Measurements from ENCODE around the gene HSF4.

Gene HSF4

DNA sequence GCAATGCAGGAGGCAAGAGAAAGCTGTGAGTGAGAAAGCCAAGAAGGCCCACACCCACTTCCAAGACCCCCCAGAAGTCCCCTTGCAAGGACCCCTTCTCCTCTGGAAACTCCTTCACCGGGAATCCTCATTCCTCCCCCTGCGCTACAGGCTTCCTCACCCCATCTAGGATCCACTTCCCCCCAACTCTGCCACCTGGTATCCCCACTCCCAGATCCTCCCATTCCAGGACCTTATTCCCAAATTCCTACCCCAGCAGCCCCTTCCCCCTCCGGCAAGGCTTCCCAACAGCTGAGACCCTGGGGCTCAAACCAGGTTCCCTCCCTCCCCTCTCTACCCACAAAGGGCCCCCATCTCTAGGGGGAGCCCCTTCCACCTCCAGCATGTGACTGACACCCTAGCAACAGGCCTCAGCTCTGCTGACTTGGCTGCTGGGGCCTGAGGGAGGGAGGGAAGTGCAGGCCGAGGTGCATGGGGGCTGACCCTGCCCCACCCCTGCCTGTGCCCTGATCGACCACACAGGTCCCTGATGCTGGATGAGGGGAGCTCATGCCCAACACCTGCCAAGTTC is 2.1 kb downstream of the HSF4 start:
- DNase-seq (ENCODE audit: low spot score): no peak

- no peak for DNase-seq (ENCODE audit: low spot score)
Observed at GRCh38 chr16:67167588-67167987, 3.0 kb downstream of the HSF4 start.

- no peak for DNase-seq (ENCODE audit: low spot score)
Observed at GRCh38 chr16:67169011-67169451, 4.5 kb downstream of the HSF4 start.

DNA sequence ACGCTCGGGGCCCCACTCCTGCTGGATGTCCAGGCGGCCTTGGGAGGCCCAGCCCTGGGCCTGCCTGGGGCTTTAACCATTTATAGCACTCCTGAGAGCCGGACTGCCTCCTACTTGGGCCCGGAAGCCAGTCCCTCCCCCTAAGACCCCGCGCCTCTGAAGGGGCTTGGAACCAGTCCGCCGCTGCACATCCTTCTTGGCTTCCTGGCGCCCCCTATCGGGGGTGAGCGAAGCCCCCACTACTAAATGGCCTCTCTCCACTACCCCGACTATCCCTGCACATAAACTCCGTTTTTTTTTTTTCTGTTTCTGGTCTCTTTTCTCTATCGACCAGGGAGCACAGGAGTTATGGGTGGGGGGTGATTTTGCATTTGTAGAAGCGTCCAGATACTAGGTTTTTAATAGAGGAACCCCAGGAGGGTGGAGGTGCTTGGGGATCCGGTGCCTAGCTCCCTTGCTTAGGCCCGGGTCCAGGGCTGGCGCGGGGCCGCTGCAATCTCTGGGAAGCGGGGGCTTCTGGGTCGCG is 5.2 kb downstream of the HSF4 start:
- no peak for DNase-seq (ENCODE audit: low spot score)

DNA sequence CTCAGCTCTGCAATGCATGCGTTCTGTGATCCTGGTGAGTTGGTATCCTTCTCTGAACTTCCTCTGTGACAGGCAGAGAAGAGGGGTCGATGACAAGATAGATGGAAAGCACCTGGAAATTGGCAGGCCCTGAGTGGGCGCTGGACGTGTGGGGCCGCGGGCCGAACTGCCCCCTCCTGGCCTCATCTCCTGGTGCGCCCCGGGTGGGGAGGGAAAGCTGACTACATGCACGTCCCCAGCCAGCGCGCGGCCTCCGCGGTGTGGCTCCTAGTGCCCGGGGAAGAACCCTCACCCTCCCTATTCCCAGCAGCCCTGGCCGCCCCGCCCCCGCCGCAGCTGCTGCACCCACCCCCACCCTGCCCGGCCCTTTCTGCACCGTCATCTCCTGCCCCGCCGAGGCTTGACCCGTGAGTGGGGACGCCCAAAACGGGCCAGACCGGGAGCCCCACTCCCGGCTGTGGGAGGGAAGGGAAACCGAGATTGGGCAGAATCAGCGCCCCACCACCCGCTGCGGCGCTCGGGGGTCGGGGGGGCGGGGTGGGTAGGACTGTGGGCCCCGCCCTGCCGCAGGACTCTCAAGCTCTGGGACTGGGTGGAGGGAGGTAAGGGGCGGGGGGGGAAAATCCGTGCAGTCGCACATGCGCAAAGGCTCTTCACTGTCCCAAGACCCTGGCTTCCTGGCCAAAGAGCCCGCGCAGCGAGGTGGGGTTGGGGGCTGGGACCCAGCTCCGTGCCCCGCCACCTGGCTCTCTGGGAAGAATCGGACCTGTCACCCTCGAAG is 5.8 kb downstream of the HSF4 start, which contains the start of gene NOL3:
NOL3 (plus strand) TSS at position 371 of the 781 bp plus-strand sequence.
- DNase-seq (ENCODE audit: low spot score): no peak

GRCh38 chr16:67170949-67171649 is 6.6 kb downstream of the HSF4 start:
- DNase-seq (ENCODE audit: low spot score): no peak

GRCh38 chr16:67173323-67173722 is 8.8 kb downstream of the HSF4 start:
- no peak for DNase-seq (ENCODE audit: low spot score)

DNA sequence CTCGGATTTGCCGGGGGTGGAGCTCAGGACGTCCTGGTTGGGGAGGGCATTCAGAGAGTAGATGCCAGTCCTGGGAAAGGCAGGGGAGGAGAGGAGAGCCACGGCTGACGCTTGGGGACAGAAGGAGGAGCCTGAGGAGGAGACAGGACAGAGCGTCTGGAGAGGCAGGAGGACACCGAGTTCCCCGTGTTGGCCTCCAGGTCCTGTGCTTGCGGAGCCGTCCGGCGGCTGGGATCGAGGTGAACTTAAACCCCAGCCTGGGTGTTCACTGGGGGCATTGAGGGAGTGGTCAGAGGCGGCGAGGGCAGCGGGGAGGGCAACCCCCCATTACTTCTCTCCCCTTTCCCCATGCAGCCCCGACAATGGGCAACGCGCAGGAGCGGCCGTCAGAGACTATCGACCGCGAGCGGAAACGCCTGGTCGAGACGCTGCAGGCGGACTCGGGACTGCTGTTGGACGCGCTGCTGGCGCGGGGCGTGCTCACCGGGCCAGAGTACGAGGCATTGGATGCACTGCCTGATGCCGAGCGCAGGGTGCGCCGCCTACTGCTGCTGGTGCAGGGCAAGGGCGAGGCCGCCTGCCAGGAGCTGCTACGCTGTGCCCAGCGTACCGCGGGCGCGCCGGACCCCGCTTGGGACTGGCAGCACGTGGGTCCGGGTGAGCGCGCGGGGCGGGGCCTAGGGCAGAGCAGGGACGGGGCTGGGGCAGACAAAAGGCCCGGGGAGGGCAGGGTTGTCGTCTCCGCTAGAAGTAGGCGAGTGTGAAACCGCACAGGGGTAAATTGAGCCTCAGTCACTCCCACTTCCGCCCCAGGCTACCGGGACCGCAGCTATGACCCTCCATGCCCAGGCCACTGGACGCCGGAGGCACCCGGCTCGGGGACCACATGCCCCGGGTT is 9.5 kb downstream of the HSF4 start:
- DNase-seq (ENCODE audit: low spot score): peak; percentile 64

DNA sequence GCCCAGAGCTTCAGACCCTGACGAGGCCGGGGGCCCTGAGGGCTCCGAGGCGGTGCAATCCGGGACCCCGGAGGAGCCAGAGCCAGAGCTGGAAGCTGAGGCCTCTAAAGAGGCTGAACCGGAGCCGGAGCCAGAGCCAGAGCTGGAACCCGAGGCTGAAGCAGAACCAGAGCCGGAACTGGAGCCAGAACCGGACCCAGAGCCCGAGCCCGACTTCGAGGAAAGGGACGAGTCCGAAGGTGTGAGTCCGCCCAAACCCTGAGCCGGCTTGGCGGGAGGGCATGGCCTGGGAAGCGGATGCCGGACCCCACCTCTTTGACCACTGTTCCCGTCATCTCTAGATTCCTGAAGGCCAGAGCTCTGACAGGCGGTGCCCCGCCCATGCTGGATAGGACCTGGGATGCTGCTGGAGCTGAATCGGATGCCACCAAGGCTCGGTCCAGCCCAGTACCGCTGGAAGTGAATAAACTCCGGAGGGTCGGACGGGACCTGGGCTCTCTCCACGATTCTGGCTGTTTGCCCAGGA is 10.2 kb downstream of the HSF4 start:
- DNase-seq (ENCODE audit: low spot score): no peak

DNA sequence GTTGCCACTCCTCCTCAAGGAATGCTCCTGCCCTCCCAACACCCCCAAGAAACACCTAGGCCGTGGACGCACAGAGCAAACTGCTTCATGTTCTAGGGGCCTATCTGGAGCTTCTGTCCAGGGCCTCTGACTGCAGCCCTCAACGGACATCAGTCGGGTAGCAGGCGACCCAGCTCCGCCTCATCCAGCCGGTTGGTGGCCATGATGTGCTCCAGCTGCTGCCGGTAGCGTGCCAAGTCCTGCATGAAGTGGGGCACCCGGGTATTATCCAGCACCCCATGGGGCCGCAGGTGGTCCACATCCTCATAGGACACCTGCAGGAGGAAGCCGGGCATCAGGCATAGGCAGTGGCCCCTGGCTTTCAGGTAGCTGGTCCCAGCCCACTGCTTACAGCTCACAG is 12.1 kb downstream of the HSF4 start:
- DNase-seq (ENCODE audit: low spot score): no peak

- no peak for DNase-seq (ENCODE audit: low spot score)
Observed at GRCh38 chr16:67177743-67178699, 13.5 kb downstream of the HSF4 start.

DNA sequence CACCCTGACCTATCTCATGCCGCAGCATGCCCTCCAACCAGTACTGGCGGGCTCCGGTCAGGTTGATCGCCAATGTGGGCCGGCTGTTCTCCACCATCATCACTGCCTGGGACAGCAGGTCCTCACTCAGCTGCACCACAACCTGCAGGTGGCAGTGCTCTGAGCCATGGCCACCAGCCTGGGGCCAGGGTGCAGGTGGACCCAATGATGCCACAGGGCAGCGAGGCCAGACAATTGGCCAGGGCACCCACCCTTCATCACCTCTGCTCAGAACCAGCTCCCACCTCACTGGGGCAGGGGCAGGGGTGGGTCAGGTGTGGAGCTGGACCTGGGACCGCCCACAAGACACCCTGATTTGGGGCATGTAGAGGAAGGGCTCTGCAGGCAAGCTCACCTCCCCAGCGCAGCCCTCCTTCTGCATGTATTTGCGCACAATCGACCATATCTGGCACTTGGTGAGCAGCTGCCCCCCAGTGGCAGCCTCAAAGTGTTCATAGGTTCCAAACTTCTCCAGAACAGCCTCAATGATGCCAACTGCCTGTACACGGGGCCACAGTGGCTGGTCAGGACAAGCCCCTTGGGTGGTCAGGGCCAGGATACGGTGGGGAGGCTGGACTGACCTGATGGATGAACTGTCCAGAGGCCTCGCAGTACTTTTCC is 15.0 kb downstream of the HSF4 start:
- DNase-seq (ENCODE audit: low spot score): no peak

- DNase-seq (ENCODE audit: low spot score): no peak
Observed at GRCh38 chr16:67180166-67180565, 15.6 kb downstream of the HSF4 start.

- DNase-seq (ENCODE audit: low spot score): no peak
Observed at GRCh38 chr16:67181346-67181745, 16.8 kb downstream of the HSF4 start.

DNA sequence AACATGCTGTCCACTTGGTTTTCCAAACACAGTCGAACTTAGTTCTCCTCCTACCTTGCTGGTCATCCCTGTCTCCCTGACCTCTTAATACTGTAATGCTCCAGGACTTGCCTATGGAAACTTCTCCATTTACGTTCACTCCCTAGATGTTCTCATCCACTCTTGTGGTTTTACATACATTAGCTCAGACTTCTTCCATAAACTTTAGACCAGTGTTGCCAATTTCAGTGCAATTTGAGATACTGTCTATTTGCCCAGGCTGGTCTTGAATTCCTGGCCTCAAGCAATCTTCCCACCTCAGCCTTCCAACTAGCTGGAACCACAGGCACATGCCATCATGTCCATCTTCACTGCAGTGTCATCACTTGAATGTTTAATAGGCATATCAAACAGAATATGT is 17.7 kb downstream of the HSF4 start:
- no peak for DNase-seq (ENCODE audit: low spot score)

GRCh38 chr16:67183284-67183626 is 18.7 kb downstream of the HSF4 start:
- DNase-seq (ENCODE audit: low spot score): no peak

GRCh38 chr16:67183627-67184452 is 19.3 kb downstream of the HSF4 start, which contains the start of gene MATCAP1:
Gene MATCAP1 (minus strand): TSS chr16:67183963. CDS start chr16:67180610, 3,353 bp downstream.
- DNase-seq (ENCODE audit: low spot score): peak; percentile 98

- no peak for DNase-seq (ENCODE audit: low spot score)
Observed at GRCh38 chr16:67184453-67184994, 20.0 kb downstream of the HSF4 start.

Measured in putamen (tissue), 1 donor.